NT2/D1 (cell line): Measurements from ENCODE around the gene RYR2.

Experiments used
- DNase-seq: peaks from one replicate; pipeline ENCODE4 v3.0.0-alpha.2; 2011; ENCODE audit warnings: low read depth, low spot score
- H3K27me3 ChIP-seq: 2 replicates; pipeline ENCODE4 v1.6.0; 2011; ENCODE audit warnings: mild to moderate bottlenecking; ENCODE audit not compliant: insufficient read length, insufficient read depth
- H3K36me3 ChIP-seq: 2 replicates; pipeline ENCODE4 v1.6.1; 2011; ENCODE audit warnings: mild to moderate bottlenecking, low read length, mixed read lengths; ENCODE audit not compliant: insufficient read depth, insufficient read length
- H3K4me1 ChIP-seq: 2 replicates; pipeline ENCODE4 v1.5.1; 2011; ENCODE audit not compliant: insufficient read depth, insufficient read length
- H3K4me3 ChIP-seq: 2 replicates; pipeline ENCODE4 v1.5.1; 2011; ENCODE audit warnings: low read depth; ENCODE audit not compliant: insufficient read length
- H3K9ac ChIP-seq: 2 replicates; pipeline ENCODE4 v1.6.0; 2011; ENCODE audit warnings: low read depth; ENCODE audit not compliant: insufficient read length
- H3K9me3 ChIP-seq: 2 replicates; pipeline ENCODE4 v1.5.1; 2011; ENCODE audit warnings: mild to moderate bottlenecking, low read length; ENCODE audit not compliant: insufficient read depth
- SUZ12 ChIP-seq: IDR thresholded peaks from 2 replicates; pipeline ENCODE4 v1.6.1; 2011; ENCODE audit not compliant: insufficient read length, insufficient read depth; ENCODE audit errors: extremely low read depth
- YY1 ChIP-seq: IDR thresholded peaks from 2 replicates; pipeline ENCODE4 v1.6.1; 2011; ENCODE audit not compliant: insufficient read length, insufficient read depth
- ZNF274 ChIP-seq: IDR thresholded peaks from 2 replicates; pipeline ENCODE4 v1.6.1; 2011; ENCODE audit warnings: mild to moderate bottlenecking, low read depth, low read length

The RYR2 gene

GRCh38 chr1:237279629-237280028, 237.6 kb downstream of the RYR2 start:
- Histone ChIP-seq H3K4me1 (no peaks in the 10 kb centered on the region), H3K4me3 (no peak overlapping the region), H3K36me3 (no peaks in the 10 kb centered on the region), H3K9me3 (no peaks in the 10 kb centered on the region), H3K27me3 (no peaks in the 10 kb centered on the region), H3K9ac (no peak overlapping the region)
- no peak for TF ChIP-seq ZNF274
- DNase-seq, result no peak

GRCh38 chr1:237281481-237281880, 239.5 kb downstream of the RYR2 start:
- Histone ChIP-seq H3K9ac (no peak overlapping the region), H3K4me3 (no peak overlapping the region), H3K36me3 (no peaks in the 10 kb centered on the region), H3K4me1 (no peaks in the 10 kb centered on the region), H3K27me3 (no peaks in the 10 kb centered on the region), H3K9me3 (no peaks in the 10 kb centered on the region)
- no peak for DNase-seq
- TF ChIP-seq SUZ12 (no peak), YY1 (no peak), ZNF274 (no peak)

GRCh38 chr1:237282208-237282783, 240.3 kb downstream of the RYR2 start:
- Histone ChIP-seq H3K4me1 (no peaks in the 10 kb centered on the region), H3K9me3 (no peaks in the 10 kb centered on the region), H3K27me3 (no peaks in the 10 kb centered on the region), H3K9ac (no peak overlapping the region), H3K4me3 (no peak overlapping the region), H3K36me3 (no peaks in the 10 kb centered on the region)
- no peak for DNase-seq
- TF ChIP-seq ZNF274 (no peak), YY1 (no peak), SUZ12 (no peak)

GRCh38 chr1:237287876-237288521, 246.0 kb downstream of the RYR2 start:
- Histone ChIP-seq H3K9ac (no peak overlapping the region), H3K27me3 (no peaks in the 10 kb centered on the region), H3K9me3 (0 out of 2 replicates have a peak, but pooled peaks cover 5% of the 10 kb centered on the region), H3K4me1 (no peaks in the 10 kb centered on the region), H3K36me3 (no peaks in the 10 kb centered on the region), H3K4me3 (no peak overlapping the region)
- TF ChIP-seq SUZ12, result no peak
- no peak for TF ChIP-seq ZNF274
- TF ChIP-seq YY1, result no peak
- peak; percentile 70 for DNase-seq

- no peak for DNase-seq
- H3K27me3 ChIP-seq, result no peaks in the 10 kb centered on the region
- H3K9ac ChIP-seq, result no peak overlapping the region
- no peaks in the 10 kb centered on the region for H3K9me3 ChIP-seq
- no peak overlapping the region for H3K4me3 ChIP-seq
- TF ChIP-seq SUZ12 (no peak), ZNF274 (no peak), YY1 (no peak)
- H3K4me1 ChIP-seq, result no peaks in the 10 kb centered on the region
- no peaks in the 10 kb centered on the region for H3K36me3 ChIP-seq
Measured at GRCh38 chr1:237293804-237294203, 251.8 kb downstream of the RYR2 start.

- H3K27me3 ChIP-seq, result no peaks in the 10 kb centered on the region
- H3K4me3 ChIP-seq, result no peak overlapping the region
- H3K4me1 ChIP-seq, result no peaks in the 10 kb centered on the region
- TF ChIP-seq SUZ12 (no peak), ZNF274 (no peak), YY1 (no peak)
- H3K36me3 ChIP-seq, result no peaks in the 10 kb centered on the region
- H3K9ac ChIP-seq, result no peak overlapping the region
- DNase-seq, result no peak
- H3K9me3 ChIP-seq, result no peaks in the 10 kb centered on the region
Measured at GRCh38 chr1:237296861-237297260, 254.9 kb downstream of the RYR2 start.

- Histone ChIP-seq H3K9me3 (no peaks in the 10 kb centered on the region), H3K9ac (no peak overlapping the region), H3K4me1 (no peaks in the 10 kb centered on the region), H3K27me3 (no peaks in the 10 kb centered on the region), H3K36me3 (no peaks in the 10 kb centered on the region), H3K4me3 (no peak overlapping the region)
- no peak for DNase-seq
- TF ChIP-seq YY1 (no peak), ZNF274 (no peak), SUZ12 (no peak)
Measured at GRCh38 chr1:237300642-237301041, 258.7 kb downstream of the RYR2 start.

DNA sequence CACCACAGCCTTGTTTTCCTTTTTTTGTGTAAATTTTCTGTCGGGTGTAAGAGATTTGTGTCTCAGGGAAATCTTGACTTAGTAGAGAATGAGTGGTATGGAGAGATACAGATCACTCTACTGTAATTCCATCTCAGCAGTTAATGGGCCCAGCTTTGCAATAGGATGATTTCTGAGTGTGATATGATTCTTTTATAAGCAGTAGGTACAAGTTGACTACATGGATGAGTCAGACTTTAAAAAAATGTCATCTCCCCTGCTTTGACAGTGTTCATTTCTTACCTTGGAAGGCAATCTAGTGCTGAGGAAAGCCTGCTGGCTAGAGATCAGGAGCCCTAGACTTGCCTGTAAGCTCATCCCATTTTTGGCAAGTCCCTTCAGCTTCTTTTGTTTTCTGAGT, 261.9 kb downstream of the RYR2 start:
- Histone ChIP-seq H3K4me1 (no peaks in the 10 kb centered on the region), H3K4me3 (no peak overlapping the region), H3K9ac (no peak overlapping the region), H3K36me3 (no peaks in the 10 kb centered on the region), H3K9me3 (no peaks in the 10 kb centered on the region), H3K27me3 (no peaks in the 10 kb centered on the region)
- no peak for DNase-seq
- TF ChIP-seq ZNF274, result no peak
- no peak for TF ChIP-seq SUZ12
- TF ChIP-seq YY1, result no peak
